ENCODE data around the gene RNASE7. TPM values are rescaled to one million over a fixed set of nuclear protein-coding genes. Genes with fewer than 3 reads are reported as not detected.

The RNASE7 gene
- total RNA-seq, 1 donor from 2014 or later, result not detected

- Mint-ChIP-seq H3K36me3 (ENCODE audit: low read depth, unreplicated experiment) (peaks cover 8% of the 10 kb centered on the region), H3K4me1 (ENCODE audit: low read depth, unreplicated experiment) (peaks cover 15% of the 10 kb centered on the region), H3K27me3 (ENCODE audit: low read depth, unreplicated experiment) (peaks cover 31% of the 10 kb centered on the region), H3K9me3 (ENCODE audit: unreplicated experiment) (peaks cover 5% of the 10 kb centered on the region), H3K4me3 (ENCODE audit: unreplicated experiment) (peak overlapping the region; percentile 40), H3K27ac (ENCODE audit: unreplicated experiment) (no peak overlapping the region)
- peaks cover 11% of the 10 kb centered on the region for H3K4me1 ChIP-seq (ENCODE audit: insufficient read depth, low read length)
- no peaks in the 10 kb centered on the region for H3K36me3 ChIP-seq (ENCODE audit: insufficient read depth, low read length)
- H4K20me1 ChIP-seq (ENCODE audit: insufficient read depth, low read length), result no peaks in the 10 kb centered on the region
- no peak overlapping the region for H3K4me3 ChIP-seq (ENCODE audit: insufficient read depth, low read depth, low read length)
- H3K27ac ChIP-seq (ENCODE audit: low read depth, low read length), result no peak overlapping the region
- no peaks in the 10 kb centered on the region for H3K9me3 ChIP-seq (ENCODE audit: insufficient read depth, low read depth, low read length)
- no peak for FAIRE-seq
- H3K27me3 ChIP-seq (ENCODE audit: insufficient read depth, low read length), result peaks cover 23% of the 10 kb centered on the region
- no peak overlapping the region for H3K9ac ChIP-seq (ENCODE audit: low read length)
- no peaks in the 10 kb centered on the region for H3K79me2 ChIP-seq (ENCODE audit: insufficient read depth, low read length)
- H2AFZ ChIP-seq (ENCODE audit: low read depth, low read length), result no peak overlapping the region
- DNase-seq (ENCODE audit: low read depth), result no peak
- no peak overlapping the region for H3K4me2 ChIP-seq (ENCODE audit: low read length)
- TF ChIP-seq CTCF (IDR thresholded peaks at IDR 0.05; ENCODE audit: insufficient read depth, low read depth, low read length) (no peak), EZH2 (IDR thresholded peaks at IDR 0.05; ENCODE audit: insufficient read depth, low read length) (no peak)
Observed at GRCh38 chr14:21020977-21021545, 21.1 kb upstream of the RNASE7 start.

- H3K27me3 ChIP-seq (ENCODE audit: insufficient read depth, low read length), result peaks cover 23% of the 10 kb centered on the region
- DNase-seq (ENCODE audit: low read depth), result no peak
- FAIRE-seq, result no peak
Observed at GRCh38 chr14:21022686-21023085, 19.5 kb upstream of the RNASE7 start.

More at GRCh38 chr14:21022686-21023085, 19.5 kb upstream of the RNASE7 start:
- Histone ChIP-seq H3K79me2 (ENCODE audit: insufficient read depth, low read length) (no peaks in the 10 kb centered on the region), H3K9ac (ENCODE audit: low read length) (no peak overlapping the region), H3K27ac (ENCODE audit: low read depth, low read length) (no peak overlapping the region), H2AFZ (ENCODE audit: low read depth, low read length) (no peak overlapping the region), H3K4me1 (ENCODE audit: insufficient read depth, low read length) (peaks cover 9% of the 10 kb centered on the region), H3K4me3 (ENCODE audit: insufficient read depth, low read depth, low read length) (no peak overlapping the region), H3K9me3 (ENCODE audit: insufficient read depth, low read depth, low read length) (no peaks in the 10 kb centered on the region), H4K20me1 (ENCODE audit: insufficient read depth, low read length) (no peaks in the 10 kb centered on the region), H3K4me2 (ENCODE audit: low read length) (no peak overlapping the region), H3K36me3 (ENCODE audit: insufficient read depth, low read length) (no peaks in the 10 kb centered on the region)
- no peak for TF ChIP-seq CTCF (IDR thresholded peaks at IDR 0.05; ENCODE audit: insufficient read depth, low read depth, low read length)
- no peak for TF ChIP-seq EZH2 (IDR thresholded peaks at IDR 0.05; ENCODE audit: insufficient read depth, low read length)
- Mint-ChIP-seq H3K27ac (ENCODE audit: unreplicated experiment) (no peak overlapping the region), H3K4me1 (ENCODE audit: low read depth, unreplicated experiment) (peaks cover 19% of the 10 kb centered on the region), H3K9me3 (ENCODE audit: unreplicated experiment) (peaks cover 5% of the 10 kb centered on the region), H3K36me3 (ENCODE audit: low read depth, unreplicated experiment) (peaks cover 6% of the 10 kb centered on the region), H3K27me3 (ENCODE audit: low read depth, unreplicated experiment) (peaks cover 31% of the 10 kb centered on the region), H3K4me3 (ENCODE audit: unreplicated experiment) (no peak overlapping the region)

Data from astrocyte (in vitro differentiated cells and primary cell).